GM10847 (cell line): ENCODE results near the gene HMGB2.

Source experiments
- POLR2A ChIP-seq: IDR thresholded peaks from 2 replicates; pipeline ENCODE4 v1.6.1; 2011; ENCODE audit not compliant: insufficient read length; ENCODE audit errors: extremely low read depth

HMGB2 gene

DNA sequence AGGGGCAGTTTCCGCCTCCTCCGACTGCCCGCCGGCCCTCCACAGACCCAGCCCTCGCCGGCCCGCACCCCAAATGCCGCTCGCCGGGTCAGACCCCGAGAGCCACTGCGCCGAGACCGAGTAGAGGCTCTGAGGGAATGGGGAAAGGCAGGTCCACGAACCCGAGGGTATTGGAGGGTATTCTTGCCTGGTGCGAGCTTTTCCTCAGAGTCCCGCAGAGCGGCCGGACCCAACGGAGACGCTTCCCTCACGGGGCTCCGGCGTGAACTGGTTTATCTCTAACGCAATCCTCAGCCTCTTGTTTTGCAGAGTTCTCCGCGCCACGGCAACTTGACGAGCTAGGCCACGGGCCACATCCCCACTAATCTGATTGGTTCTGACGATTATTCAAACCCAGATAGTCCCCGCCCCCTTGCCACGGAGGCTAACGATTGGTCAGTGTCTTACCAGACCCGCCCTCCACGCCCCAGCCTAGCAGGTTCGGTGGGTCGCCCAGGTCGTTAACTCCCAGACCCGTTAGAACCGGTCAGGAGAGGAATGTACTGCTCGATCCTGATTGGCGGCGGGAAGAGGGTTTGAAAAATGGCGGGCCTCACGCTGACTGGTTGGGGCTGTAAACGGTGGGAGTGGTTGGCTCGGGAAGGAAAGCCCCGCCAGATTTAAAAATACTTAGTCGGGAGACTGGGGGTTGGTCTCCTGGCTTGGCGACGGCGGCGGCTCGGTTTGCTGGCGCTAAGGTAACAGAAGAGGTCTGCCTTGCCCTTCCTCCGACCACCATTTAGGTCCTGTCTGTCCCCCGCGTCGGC lies at the start of gene HMGB2:
HMGB2 (minus strand) TSS at position 274 of the 806 bp plus-strand sequence. CDS start 709 bp downstream, outside the sequence.
- TF ChIP-seq POLR2A = peak; percentile 98

DNA sequence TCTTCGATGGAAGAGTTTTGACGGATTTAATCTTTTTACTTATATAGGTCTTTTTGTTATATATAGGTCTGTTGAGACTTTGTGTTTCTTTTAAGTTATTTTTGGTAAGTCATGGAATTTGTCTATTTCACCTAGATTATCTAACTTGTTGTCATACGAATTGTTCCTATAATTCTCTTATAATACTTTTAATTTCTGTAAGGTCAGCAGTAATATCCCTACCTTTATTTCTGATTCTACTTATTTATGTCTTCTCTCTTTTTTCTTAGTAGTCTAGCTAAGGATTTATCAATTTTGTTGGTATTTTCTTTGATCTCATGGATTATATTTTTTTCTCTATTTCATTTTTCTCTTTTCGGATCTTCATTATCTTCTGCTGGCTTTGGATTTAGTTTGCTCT lies 48.2 kb upstream of the HMGB2 start:
- TF ChIP-seq POLR2A = no peak

DNA sequence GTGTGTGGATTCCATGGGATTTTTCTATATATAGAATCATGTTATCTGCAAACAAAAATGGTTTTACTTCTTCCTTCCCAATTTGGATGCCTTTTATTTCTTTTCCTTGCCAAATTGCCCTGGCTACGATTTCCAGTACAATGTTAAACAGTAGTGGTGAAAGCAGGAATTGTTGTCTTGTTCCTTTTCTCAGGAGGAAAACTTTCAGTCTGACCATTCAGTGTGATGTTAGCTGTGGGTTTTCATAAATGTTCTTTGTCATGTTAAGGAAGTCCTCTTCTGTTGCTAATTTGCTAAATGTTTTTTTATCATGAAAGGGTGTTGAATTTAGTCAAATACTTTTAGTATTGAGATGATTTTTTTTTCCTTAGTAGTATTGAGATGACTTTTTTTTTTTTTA lies 47.5 kb upstream of the HMGB2 start:
- no peak for TF ChIP-seq POLR2A

DNA sequence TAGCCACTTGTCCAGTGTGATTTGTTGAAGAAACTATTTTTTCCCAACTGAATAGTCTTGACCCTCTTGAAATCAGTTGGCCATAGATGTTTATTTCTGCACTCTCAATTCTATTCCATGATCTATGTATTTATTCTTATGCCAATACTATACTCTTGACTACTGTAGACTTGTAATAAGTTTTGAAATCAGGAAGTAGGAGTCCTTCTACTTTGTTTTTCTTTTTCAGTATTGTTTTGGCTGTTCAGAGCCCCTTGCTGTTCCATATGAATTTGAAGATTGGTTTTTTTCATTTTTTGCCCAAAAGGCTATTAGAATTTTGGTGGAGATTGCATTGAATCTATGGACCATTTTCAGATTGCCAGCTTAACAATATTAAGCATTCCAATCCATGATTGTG lies 46.8 kb upstream of the HMGB2 start:
- TF ChIP-seq POLR2A = no peak

DNA sequence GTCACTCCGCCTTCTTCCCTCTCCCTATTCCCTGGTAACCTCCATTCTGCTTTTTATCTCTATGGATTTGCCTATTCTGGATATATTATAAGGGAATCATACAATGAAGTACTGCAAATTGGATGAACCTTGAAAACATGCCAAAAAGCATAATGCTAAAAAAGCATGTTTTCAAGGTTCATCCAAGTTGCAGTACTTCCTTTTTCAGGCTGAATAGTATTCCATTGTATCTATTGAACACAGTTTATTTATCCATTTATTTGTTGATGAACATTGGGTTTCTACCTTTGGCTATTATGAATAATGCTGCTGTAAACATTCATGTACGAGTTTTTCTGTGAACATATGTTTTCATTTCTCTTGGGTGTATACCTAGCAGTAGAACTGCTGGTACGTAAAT lies 45.8 kb upstream of the HMGB2 start:
- no peak for TF ChIP-seq POLR2A

DNA sequence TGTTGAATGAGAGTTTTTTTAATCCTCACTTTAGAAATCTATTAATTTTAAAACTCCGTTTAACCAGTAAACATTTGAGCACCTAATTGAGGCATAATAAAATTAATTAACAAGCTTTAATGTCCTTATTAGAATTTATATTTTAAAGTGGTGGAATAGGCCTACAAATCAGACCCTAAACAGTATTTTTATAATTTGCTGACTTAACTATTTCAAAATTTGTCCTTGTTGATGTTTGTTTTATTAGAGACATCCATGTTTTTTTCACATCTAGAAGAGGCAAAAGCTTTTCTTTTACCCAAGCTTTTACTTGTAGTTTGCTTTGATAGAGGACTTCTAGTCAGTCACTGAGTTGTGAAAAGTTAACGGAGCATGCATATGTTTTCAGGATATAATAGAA lies 40.4 kb upstream of the HMGB2 start:
- no peak for TF ChIP-seq POLR2A

DNA sequence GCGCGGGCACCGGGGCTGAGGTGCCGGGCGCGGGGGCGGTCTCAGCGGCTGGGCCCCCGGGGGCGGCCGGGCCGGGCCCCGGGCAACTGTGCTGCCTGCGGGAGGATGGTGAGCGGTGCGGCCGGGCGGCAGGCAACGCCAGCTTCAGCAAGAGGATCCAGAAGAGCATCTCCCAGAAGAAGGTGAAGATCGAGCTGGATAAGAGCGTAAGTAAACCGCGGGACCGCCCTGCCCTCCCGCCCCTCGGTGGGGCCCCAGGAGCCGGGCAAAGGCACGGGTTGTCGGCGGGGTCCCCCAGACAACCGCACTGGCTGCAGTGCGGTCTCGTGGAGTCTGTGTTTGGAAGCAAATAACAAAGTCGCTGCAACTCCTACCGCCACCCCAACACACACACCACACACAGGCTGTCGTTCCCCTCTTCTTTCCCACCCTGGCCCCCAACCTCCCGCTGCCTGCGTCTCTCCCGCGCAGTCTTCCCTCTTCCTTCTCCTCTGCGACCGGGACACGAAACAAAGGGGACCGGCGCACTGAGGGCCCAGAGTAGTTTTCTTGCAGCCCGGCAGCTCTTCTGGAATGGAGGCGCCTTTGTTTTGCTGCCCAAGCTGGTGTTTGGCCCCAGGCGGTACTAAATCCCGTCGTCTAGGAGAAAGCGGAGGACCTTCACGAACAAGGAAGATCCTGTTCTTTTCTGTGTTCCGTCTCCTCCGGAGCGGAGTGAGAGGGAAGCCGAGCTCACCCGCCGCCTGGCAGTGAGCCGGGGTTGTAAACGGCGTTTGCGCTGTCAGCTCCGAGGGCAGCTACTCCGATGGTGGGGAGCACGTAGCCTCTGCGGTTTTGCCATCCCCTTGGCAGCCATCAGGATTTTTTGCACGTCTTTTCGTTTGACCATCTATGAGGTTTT lies 37.4 kb upstream of the HMGB2 start:
- TF ChIP-seq POLR2A = no peak

DNA sequence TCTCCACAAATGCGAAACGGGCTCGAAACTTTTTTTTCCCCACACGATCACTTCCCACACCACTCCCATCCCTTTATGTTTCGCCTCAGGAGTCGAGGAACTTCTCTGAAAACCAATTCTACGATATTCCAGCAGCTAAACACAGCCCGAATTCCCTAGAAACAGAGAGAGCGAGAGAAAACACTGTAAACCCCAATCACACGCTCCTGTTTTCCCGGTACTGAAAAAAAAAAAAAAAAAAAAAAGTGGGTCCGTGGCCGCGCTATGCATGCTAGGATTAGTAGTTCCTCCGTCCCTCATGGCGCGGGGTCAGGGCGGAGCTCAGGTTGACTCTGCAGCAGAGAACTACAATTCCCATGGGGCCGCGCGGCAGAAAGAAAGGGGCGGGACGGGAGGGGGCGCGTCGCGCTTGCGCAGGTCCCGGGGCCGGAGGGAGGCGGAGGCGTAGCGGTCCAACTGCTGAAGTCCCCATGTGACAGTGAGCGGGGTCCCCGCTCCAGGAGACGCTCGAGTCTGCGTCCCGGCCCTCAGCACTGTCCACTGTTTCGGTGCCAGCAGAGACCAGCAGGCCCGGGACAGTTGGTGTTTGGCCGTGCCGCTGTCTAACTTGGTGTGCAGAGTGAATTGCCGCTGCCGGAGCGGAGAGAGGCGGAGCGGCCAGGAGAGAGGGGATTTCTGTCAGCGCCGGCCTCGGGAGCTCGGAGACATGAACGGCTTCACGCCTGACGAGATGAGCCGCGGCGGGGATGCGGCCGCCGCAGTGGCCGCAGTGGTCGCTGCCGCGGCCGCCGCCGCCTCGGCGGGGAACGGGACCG lies 36.5 kb upstream of the HMGB2 start, which contains the start of gene SAP30:
SAP30 (plus strand) TSS at position 478 of the 815 bp plus-strand sequence; CDS start at position 707, 229 bp downstream.
- TF ChIP-seq POLR2A = peak; percentile 98

DNA sequence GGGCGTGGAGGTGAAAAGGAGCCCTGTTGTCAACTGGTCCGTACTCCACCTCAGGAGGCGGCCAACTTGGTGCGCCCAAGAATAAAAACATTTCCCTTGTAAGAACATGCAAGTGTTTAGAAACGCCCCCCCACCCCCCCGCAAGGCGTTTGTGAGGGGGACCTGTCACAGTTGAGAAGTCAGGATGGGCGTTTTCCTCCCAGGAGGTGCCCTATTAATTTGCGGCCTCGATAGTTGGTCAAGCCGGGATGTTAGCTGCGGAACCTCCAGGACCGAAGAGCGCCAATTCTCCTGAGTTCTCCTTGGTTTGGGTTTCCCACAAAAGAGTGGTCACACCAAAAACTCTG lies 35.9 kb upstream of the HMGB2 start:
- no peak for TF ChIP-seq POLR2A

DNA sequence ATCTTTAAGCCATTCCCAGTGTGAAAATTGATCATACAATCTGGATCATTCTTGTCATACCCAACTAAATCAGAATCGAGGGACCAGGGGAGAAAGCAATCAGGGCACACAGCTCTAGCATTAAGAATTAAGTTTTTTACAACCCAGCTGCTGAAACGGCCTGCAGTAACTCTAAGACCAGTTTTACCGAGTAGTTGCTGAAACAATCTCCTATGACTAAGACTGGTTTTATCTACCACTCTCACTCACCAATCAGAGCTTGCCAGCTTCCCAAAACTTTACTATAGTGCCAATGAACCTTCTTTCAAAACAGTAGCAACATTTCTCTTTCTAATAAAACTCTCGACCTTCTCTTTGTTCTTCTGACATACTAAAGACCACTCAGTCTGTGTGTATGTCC lies 33.8 kb upstream of the HMGB2 start:
- TF ChIP-seq POLR2A = no peak

DNA sequence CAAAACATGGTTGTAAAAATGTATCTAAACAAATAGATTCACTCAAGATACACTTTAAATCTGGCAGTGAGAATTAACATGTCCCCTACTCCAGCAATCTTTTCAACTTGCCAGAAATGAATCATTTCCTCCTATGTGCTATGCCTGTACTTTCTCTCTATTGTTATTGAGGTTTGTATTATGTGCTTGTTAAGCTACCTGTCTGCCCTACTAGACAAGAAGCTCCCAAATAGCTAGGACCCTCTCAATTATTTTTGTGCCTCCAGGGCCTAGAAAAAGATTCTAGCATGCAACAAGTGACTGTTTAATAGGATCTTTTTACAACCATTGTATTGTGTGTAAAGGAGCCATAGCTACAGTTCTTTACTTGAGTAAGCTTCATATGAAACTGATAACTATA lies 33.1 kb upstream of the HMGB2 start:
- no peak for TF ChIP-seq POLR2A

DNA sequence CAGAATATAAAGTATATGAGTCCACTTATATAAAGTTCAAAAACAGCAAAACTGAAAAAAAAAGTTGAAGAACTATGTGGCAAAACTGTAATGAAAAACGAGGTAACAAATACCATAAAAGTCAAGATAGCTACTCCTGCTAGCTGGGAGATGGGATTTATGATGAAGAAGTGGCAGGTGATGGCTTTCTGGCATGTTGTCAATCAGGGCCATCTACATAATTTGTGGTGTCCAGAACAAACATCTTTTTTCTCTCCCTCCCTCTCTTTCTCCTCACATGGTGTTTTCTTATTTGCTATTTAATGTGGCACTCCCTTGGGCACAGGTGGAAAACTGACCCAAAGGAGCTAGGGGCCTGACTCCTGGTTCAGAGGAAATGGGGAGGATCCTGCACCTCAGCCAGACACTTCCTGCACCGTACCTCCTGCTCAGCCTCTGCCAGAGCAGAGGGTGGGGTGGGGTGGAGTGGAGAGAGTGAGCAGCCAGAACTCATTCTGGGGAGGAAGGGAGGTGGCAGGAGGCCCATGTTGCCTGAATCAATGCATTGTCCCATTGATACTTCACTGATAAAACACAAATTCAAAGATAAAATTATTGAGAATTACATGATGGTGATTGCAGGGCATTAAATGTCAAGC lies 31.3 kb upstream of the HMGB2 start:
- TF ChIP-seq POLR2A = no peak

DNA sequence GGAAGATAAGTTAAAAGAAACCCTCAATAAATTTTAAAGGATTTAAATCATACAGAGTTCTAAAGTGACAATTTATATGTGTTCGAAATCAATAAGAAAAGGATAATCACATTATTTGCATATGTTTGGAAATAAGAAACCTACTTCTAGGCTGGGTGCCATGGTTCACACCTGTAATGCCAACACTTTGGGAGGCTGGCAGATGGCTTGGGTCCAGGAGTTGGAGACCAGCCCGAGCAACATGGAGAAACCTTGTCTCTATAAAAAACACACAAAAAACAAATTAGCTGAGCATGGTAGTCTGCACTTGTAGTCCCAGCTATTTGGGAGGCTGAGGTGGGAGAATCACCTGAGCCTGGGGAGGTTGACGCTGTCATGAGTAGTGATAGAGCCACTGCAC lies 28.5 kb upstream of the HMGB2 start:
- no peak for TF ChIP-seq POLR2A

DNA sequence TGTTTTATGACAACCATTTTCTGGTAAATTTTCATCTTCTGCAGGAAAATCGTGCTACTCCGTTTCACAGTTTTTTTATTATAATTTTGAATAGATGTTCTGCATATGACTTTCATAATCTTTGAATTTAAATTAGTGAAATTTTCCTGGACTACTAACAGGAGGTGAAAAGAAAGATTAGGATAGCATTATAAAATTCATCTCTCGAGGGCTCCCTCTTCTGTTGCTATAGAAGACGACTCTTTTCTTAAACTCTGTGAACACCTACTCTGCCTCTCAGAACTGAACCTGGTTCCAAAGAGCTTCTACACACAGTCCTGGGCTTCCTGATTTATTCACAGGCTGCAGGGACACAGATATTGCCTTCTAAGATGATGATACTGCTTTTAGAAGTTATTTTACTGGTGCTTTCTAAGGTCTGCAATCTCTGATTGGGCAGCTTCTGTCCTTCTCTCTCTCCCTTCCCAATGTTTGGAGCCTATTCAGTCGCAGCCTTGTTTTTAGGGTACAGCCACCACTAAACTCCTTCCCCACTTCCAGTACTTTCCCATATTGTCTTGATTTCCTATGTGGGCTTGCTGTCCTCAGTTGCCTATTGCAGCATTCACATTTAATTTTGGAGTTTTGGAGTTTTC lies 26.5 kb upstream of the HMGB2 start:
- no peak for TF ChIP-seq POLR2A

DNA sequence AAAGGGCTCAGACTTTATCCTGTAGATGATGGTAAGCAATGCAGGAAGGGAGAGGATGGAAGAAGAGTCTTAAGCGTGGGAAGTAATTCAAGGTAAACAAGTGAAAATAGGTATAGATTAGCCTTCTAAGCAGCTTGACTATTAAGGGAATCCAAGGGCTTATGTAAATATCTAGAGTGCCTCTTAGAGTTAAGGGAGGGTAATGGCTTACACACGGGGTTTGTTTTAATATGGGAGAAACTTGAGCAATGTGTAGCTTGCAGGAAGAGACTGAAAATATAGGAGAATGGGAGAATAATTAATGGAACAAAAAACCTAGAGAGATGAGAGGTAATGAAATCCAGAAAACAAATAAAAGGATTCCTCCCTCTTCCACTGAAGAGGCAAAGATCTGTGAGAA lies 23.8 kb upstream of the HMGB2 start:
- no peak for TF ChIP-seq POLR2A

DNA sequence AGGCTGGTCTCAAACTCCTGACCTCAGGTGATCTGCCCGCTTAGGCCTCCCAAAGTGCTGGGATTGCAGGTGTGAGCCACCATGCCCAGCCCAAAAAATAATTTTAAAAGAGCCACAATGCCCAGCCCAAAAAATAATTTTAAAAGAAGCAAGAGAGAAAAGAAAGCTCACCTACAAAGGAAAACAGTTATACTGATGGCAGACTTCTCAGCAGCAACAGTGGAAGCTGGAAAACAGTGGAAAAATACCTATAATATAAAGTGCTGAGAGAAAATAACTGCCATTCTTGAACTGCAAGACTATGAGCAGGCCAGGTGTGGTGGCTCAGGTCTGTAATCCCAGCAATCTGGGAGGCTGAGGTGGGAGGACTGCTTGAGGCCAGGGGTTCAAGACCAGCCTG lies 13.3 kb upstream of the HMGB2 start:
- TF ChIP-seq POLR2A = no peak
